Heart right ventricle (tissue), 16 donors: ENCODE measurements around the gene SLC2A10. TPM values are rescaled to one million over a fixed set of nuclear protein-coding genes. Genes with fewer than 3 reads are reported as not detected.
A peak's percentile ranks its signal among the peaks of the same experiment; 100 is the strongest.

ENCODE experiments used
- ATAC-seq, 8 donors: fragments of 200-7000 bp; cut with Tn5 transposase; one replicate each; pipeline ENCODE4 v1.9.1; 2020; ENCODE audit warnings: mild to moderate bottlenecking in 8 of 8, moderate library complexity in 8 of 8, moderate number of reproducible peaks in 1 of 8
- DNase-seq, 2 donors: peaks; one replicate each; pipeline ENCODE4 v3.0.0-alpha.2; 2020
- H3K27ac ChIP-seq, 10 donors: fragments of 200-600 bp; sonication (generic) in 2 of 10; one replicate each; pipeline versions ENCODE4 v1.5.0 to v1.8.0; 2020 to 2022; ENCODE audit warnings: mild to moderate bottlenecking in 3 of 10
- H3K27me3 ChIP-seq, 7 donors: fragments of 200-600 bp; one replicate each; pipeline ENCODE4 v1.8.0; 2021 to 2022; ENCODE audit warnings: mild to moderate bottlenecking in 2 of 7
- H3K36me3 ChIP-seq, 9 donors: fragments of 200-600 bp; sonication (generic) in 1 of 9; one replicate each; pipeline versions ENCODE4 v1.5.0 to v1.8.0; 2020 to 2022; ENCODE audit warnings: mild to moderate bottlenecking in 2 of 9
- H3K4me1 ChIP-seq, 9 donors: fragments of 200-600 bp; sonication (generic) in 1 of 9; one replicate each; pipeline versions ENCODE4 v1.5.0 to v1.8.0; 2020 to 2022; ENCODE audit warnings: mild to moderate bottlenecking in 4 of 9
- H3K4me3 ChIP-seq, 10 donors: fragments of 200-600 bp; sonication (generic) in 2 of 10; one replicate each; pipeline versions ENCODE4 v1.5.0 to v1.8.0; 2020 to 2022; ENCODE audit warnings: mild to moderate bottlenecking in 7 of 10, moderate library complexity in 2 of 10
- H3K9me3 ChIP-seq, 11 donors: fragments of 200-600 bp in 10 of 11; sonication (generic) in 2 of 11; one replicate each; pipeline versions ENCODE4 v1.5.0 to v1.8.0; 2013 to 2022; ENCODE audit warnings: mild to moderate bottlenecking in 2 of 11, control low read depth in 1 of 11, moderate library complexity in 1 of 11
- CTCF ChIP-seq, 9 donors: fragments of 200-600 bp; sonication (generic) in 2 of 9; IDR thresholded peaks; one replicate each; pipeline versions ENCODE4 v1.5.0 to v1.8.0; 2021 to 2022; ENCODE audit warnings: antibody characterized with exemption in 9 of 9, mild to moderate bottlenecking in 5 of 9, moderate library complexity in 1 of 9
- WGBS, 2 donors: extraction: QIAGEN DNeasy Blood & Tissue Kit; methylation state at CpG; one replicate each; pipeline ENCODE4 v1.1.7; 2013; ENCODE audit warnings: inconsistent platforms in 1 of 2; 5-methylcytosine and 5-hydroxymethylcytosine counted together
- intact Hi-C, 10 donors: fragments of 100-400 bp; cut with DNase I; formaldehyde crosslinking; loops; one replicate each; pipeline versions ENCODE4 v1.11.1 to v1.14.2; 2022
- polyA plus RNA-seq, 2 donors: library from polyadenylated mRNA; stranded (reverse); fragments of 200-250 nt; gene quantifications; one replicate each; pipeline ENCODE4 v1.2.3, GENCODE V29; 2013
- total RNA-seq, 10 donors: library from RNA; stranded (reverse); fragmentation: NEBNext Ultra II Directional in 3 of 10; extraction: Animal tissue kit (Norgen Biotek cat#: 25700) in 3 of 10; gene quantifications; one replicate each; pipeline versions ENCODE4 v1.2.1 to v1.2.4, GENCODE V29; 2021 to 2023
- donor health status: Arrhythmogenic right ventricular cardiomyopathy.
- donor health status: ischemic (EF 13 %, LVEDD 7.1; RV severe dilation, severe dysfunction).
- donor health status: healthy with polysubstance abuse.
- donor health status: DM: no; HTN: yes; CAD: no.
- donor health status: DM: no; HTN: no; CAD: no.
- donor health status: ischemic (EF 25% LVEDD 6.9; RV normal size, moderate dysfunction).
- donor health status: ischemic (EF 25% LVEDD 5.7; RV mildly dilated, moderate dysfunction).
- donor health status: healthy.
- donor health status: DM: yes; HTN: yes; CAD: no.
- donor health status: Ischemic cardiomyopathy.
- donor health status: ischemic (EF 35%, LVEDD 5.7; RV mildly dilated, moderate dysfunction).
- donor health status: nonischemic (EF 11% LVEDD 7.7; RV severe dilation, severe dysfunction).
- donor health status: DM: yes; HTN: yes; CAD: no.
- donor health status: PGD.
- donor health status: ischemic (EF 29% LVEDD 5.4; RV normal size, mild dysfunction).
- donor health status: nonischemic (EF 23%, LVEDD 6.1; RV moderate dilation, normal function).

Gene SLC2A10
- total and polyA plus RNA-seq, 12 donors, result 1.1 to 5.2 (median 2.5) TPM

- H3K27me3 ChIP-seq, result no peaks in the 10 kb centered on the region
- 83 to 84% methylated on average over 4 of the region's 4 CpGs for WGBS, 2 donors
- no peak overlapping the region for H3K27ac ChIP-seq
- peaks cover 0 to 5% (median 0%) of the 10 kb centered on the region in 9 donors for H3K36me3 ChIP-seq
- H3K4me3 ChIP-seq, result no peak overlapping the region
- TF ChIP-seq CTCF (IDR thresholded peaks at IDR 0.05), result no peak
- DNase-seq (no peak), ATAC-seq (no peak)
- intact Hi-C loops, result loop anchor here in 1 of 10 donors (10.0 kb wide), 1 partner anchor 114 kb away; no protein-coding TSS in a partner anchor
- H3K9me3 ChIP-seq, result peaks cover 0 to under 1% (median 0%) of the 10 kb centered on the region in 11 donors
- peaks cover 2 to 22% (median 13%) of the 10 kb centered on the region in 9 donors for H3K4me1 ChIP-seq
These were observed 30.9 kb upstream of the SLC2A10 start for GRCh38 chr20:46678516-46678915.

- Histone ChIP-seq H3K36me3 (peaks cover 0 to 12% (median 0%) of the 10 kb centered on the region in 9 donors), H3K9me3 (no peaks in the 10 kb centered on the region), H3K4me3 (no peak overlapping the region), H3K4me1 (peaks cover 2 to 44% (median 22%) of the 10 kb centered on the region in 9 donors), H3K27me3 (no peaks in the 10 kb centered on the region), H3K27ac (no peak overlapping the region)
- 87 to 94% methylated on average over 2 of the region's 2 CpGs for WGBS, 2 donors
- TF ChIP-seq CTCF (IDR thresholded peaks at IDR 0.05), result no peak
- DNase-seq (no peak), ATAC-seq (no peak)
- intact Hi-C loops, result loop anchor here in 9 of 10 donors (1.0 to 10.0 kb wide), 11 partner anchors 113 to 546 kb away; partner anchors contain the start of gene ZNF334 (in 1 of the 9)
These were observed 28.8 kb upstream of the SLC2A10 start for GRCh38 chr20:46680684-46681031.

- ATAC-seq (peak in 5 of 8 donors; percentile 23 to 54 (median 45)), DNase-seq (peak in 1 of 2 donors; percentile 40)
- Histone ChIP-seq H3K4me1 (peaks cover 2 to 47% (median 22%) of the 10 kb centered on the region in 9 donors), H3K4me3 (no peak overlapping the region), H3K27me3 (no peaks in the 10 kb centered on the region), H3K9me3 (no peaks in the 10 kb centered on the region), H3K27ac (no peak overlapping the region), H3K36me3 (peaks cover 0 to 18% (median 3%) of the 10 kb centered on the region in 9 donors)
- peak; percentile 54 to 84 (median 79) for TF ChIP-seq CTCF (IDR thresholded peaks at IDR 0.05)
- WGBS, 2 donors, result 50 to 53% methylated on average over 14 of the region's 14 CpGs
- intact Hi-C loops, result loop anchor here in 9 of 10 donors (1.0 to 10.0 kb wide), 11 partner anchors 114 to 546 kb away; partner anchors contain the start of gene ZNF334 (in 1 of the 9)
These were observed 28.2 kb upstream of the SLC2A10 start for GRCh38 chr20:46681032-46681854.

GRCh38 chr20:46682063-46682821, 27.2 kb upstream of the SLC2A10 start:
- 83 to 88% methylated on average over 9 of the region's 9 CpGs for WGBS, 2 donors
- DNase-seq, result no peak
- H3K4me3 ChIP-seq, result no peak overlapping the region
- no peak overlapping the region for H3K27ac ChIP-seq
- no peak for TF ChIP-seq CTCF (IDR thresholded peaks at IDR 0.05)
- H3K9me3 ChIP-seq, result no peaks in the 10 kb centered on the region
- H3K36me3 ChIP-seq, result peaks cover 0 to 27% (median 8%) of the 10 kb centered on the region in 9 donors
- H3K4me1 ChIP-seq, result peaks cover 2 to 56% (median 31%) of the 10 kb centered on the region in 9 donors
- intact Hi-C loops, result loop anchor here in 6 of 10 donors (5.0 to 10.0 kb wide), 6 partner anchors 115 to 547 kb away; no protein-coding TSS in a partner anchor
- H3K27me3 ChIP-seq, result no peaks in the 10 kb centered on the region
- no peak for ATAC-seq
